Measurements from ENCODE around the gene JPH3.

The JPH3 gene

GRCh38 chr16:87692176-87692575 is 89.9 kb downstream of the JPH3 start:
- Mint-ChIP-seq H3K27me3 (ENCODE audit: low read depth) (no peaks in the 10 kb centered on the region), H3K36me3 (ENCODE audit: low read depth) (peaks cover 6% of the 10 kb centered on the region), H3K27ac (no peak overlapping the region), H3K9me3 (no peaks in the 10 kb centered on the region), H3K4me1 (peaks cover 7% of the 10 kb centered on the region), H3K4me3 (no peak overlapping the region)
- TF ChIP-seq, protein P1, sequence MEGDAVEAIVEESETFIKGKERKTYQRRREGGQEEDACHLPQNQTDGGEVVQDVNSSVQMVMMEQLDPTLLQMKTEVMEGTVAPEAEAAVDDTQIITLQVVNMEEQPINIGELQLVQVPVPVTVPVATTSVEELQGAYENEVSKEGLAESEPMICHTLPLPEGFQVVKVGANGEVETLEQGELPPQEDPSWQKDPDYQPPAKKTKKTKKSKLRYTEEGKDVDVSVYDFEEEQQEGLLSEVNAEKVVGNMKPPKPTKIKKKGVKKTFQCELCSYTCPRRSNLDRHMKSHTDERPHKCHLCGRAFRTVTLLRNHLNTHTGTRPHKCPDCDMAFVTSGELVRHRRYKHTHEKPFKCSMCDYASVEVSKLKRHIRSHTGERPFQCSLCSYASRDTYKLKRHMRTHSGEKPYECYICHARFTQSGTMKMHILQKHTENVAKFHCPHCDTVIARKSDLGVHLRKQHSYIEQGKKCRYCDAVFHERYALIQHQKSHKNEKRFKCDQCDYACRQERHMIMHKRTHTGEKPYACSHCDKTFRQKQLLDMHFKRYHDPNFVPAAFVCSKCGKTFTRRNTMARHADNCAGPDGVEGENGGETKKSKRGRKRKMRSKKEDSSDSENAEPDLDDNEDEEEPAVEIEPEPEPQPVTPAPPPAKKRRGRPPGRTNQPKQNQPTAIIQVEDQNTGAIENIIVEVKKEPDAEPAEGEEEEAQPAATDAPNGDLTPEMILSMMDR (IDR thresholded peaks at IDR 0.05; ENCODE audit: unreplicated experiment in 3 of 3): no peak

GRCh38 chr16:87692756-87693155 is 90.4 kb downstream of the JPH3 start:
- H3K27me3 Mint-ChIP-seq (ENCODE audit: low read depth): no peaks in the 10 kb centered on the region
- peaks cover 7% of the 10 kb centered on the region for H3K4me1 Mint-ChIP-seq
- H3K36me3 Mint-ChIP-seq (ENCODE audit: low read depth): peaks cover 10% of the 10 kb centered on the region
- H3K9me3 Mint-ChIP-seq: no peaks in the 10 kb centered on the region
- TF ChIP-seq, protein P1 (IDR thresholded peaks at IDR 0.05; ENCODE audit: unreplicated experiment in 3 of 3): no peak
- no peak overlapping the region for H3K27ac Mint-ChIP-seq
- no peak overlapping the region for H3K4me3 Mint-ChIP-seq

DNA sequence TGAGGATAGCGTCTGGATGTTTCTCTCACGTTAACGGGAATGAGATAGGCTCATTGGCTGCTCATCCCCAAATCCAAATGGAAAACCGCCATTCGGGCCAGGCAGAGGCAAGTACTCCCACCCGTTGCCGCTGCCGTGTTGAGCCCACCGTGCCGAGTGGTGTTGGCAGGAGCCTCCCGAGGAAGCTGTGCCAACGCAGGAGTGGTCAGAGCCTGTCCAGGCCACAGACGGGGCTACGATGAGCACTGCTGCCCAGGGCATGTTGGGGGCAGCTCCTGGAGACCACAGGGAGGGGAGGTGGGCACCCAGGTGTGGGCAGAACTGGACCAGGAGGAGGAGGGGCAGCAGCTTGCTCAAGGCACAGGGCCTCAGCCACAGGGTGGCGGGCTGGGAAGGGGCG is 91.5 kb downstream of the JPH3 start:
- peaks cover 7% of the 10 kb centered on the region for H3K4me1 Mint-ChIP-seq
- no peak overlapping the region for H3K4me3 Mint-ChIP-seq
- H3K9me3 Mint-ChIP-seq: no peaks in the 10 kb centered on the region
- H3K27me3 Mint-ChIP-seq (ENCODE audit: low read depth): no peaks in the 10 kb centered on the region
- TF ChIP-seq, protein P1 (IDR thresholded peaks at IDR 0.05; ENCODE audit: unreplicated experiment in 3 of 3): no peak
- H3K27ac Mint-ChIP-seq: no peak overlapping the region
- peaks cover 10% of the 10 kb centered on the region for H3K36me3 Mint-ChIP-seq (ENCODE audit: low read depth)

- Mint-ChIP-seq H3K27me3 (ENCODE audit: low read depth) (no peaks in the 10 kb centered on the region), H3K27ac (no peak overlapping the region), H3K9me3 (no peaks in the 10 kb centered on the region), H3K4me1 (peaks cover 7% of the 10 kb centered on the region), H3K36me3 (ENCODE audit: low read depth) (peaks cover 10% of the 10 kb centered on the region), H3K4me3 (no peak overlapping the region)
- TF ChIP-seq, protein P1 (IDR thresholded peaks at IDR 0.05; ENCODE audit: unreplicated experiment in 3 of 3): no peak
Observed at GRCh38 chr16:87694441-87695125, 92.3 kb downstream of the JPH3 start.

DNA sequence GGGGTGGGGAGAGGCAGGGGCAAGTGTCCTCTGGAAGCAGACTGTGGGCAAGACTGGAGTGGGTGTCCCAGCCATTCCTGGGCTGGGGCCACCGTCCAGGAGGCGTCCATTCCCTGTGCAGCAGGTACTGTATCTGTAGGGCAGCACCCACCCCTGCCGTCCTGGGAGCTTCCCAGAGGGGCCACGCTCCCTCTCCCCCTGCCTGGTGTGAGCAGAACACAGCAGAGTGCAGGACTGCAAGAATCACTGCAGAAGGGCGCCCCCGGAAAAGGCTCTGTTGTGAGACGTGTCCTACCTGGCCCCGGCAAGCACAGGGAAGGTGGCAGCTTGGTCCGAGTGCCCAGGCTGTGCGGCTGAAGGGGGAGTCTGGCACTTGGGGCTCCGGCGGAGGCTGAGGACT is 93.2 kb downstream of the JPH3 start:
- peaks cover 7% of the 10 kb centered on the region for H3K4me1 Mint-ChIP-seq
- TF ChIP-seq, protein P1 (IDR thresholded peaks at IDR 0.05; ENCODE audit: unreplicated experiment in 3 of 3): no peak
- no peak overlapping the region for H3K4me3 Mint-ChIP-seq
- peaks cover 10% of the 10 kb centered on the region for H3K36me3 Mint-ChIP-seq (ENCODE audit: low read depth)
- H3K27ac Mint-ChIP-seq: no peak overlapping the region
- no peaks in the 10 kb centered on the region for H3K27me3 Mint-ChIP-seq (ENCODE audit: low read depth)
- no peaks in the 10 kb centered on the region for H3K9me3 Mint-ChIP-seq

GRCh38 chr16:87696726-87697125 is 94.4 kb downstream of the JPH3 start:
- H3K4me3 Mint-ChIP-seq: no peak overlapping the region
- H3K27ac Mint-ChIP-seq: no peak overlapping the region
- TF ChIP-seq, protein P1 (IDR thresholded peaks at IDR 0.05; ENCODE audit: unreplicated experiment in 3 of 3): no peak
- no peaks in the 10 kb centered on the region for H3K9me3 Mint-ChIP-seq
- peaks cover 7% of the 10 kb centered on the region for H3K4me1 Mint-ChIP-seq
- peaks cover 10% of the 10 kb centered on the region for H3K36me3 Mint-ChIP-seq (ENCODE audit: low read depth)
- no peaks in the 10 kb centered on the region for H3K27me3 Mint-ChIP-seq (ENCODE audit: low read depth)
